Astrocyte (in vitro differentiated cells and primary cell): ENCODE data around the gene UBAP1. TPM values are rescaled to one million over a fixed set of nuclear protein-coding genes. Genes with fewer than 3 reads are reported as not detected.

Experiments used
- DNase-seq: peaks from one replicate; pipeline ENCODE4 v3.0.0-alpha.2; 2010; ENCODE audit warnings: low read depth
- FAIRE-seq: peaks from 2 replicates; lab custom pipeline; 2011; peaks lifted over from hg19 to GRCh38; lab: Jason Lieb, UNC
- H2AFZ ChIP-seq: 2 replicates; pipeline ENCODE4 v1.6.0; 2012; ENCODE audit warnings: low read depth, low read length, inconsistent platforms
- H3K27ac ChIP-seq: 2 replicates; pipeline ENCODE4 v1.5.1; 2011; ENCODE audit warnings: low read depth, low read length, inconsistent platforms
- H3K27me3 ChIP-seq: 2 replicates; pipeline ENCODE4 v1.6.0; 2011; ENCODE audit warnings: low read length, inconsistent platforms; ENCODE audit not compliant: insufficient read depth
- H3K36me3 ChIP-seq: 2 replicates; pipeline ENCODE4 v1.5.1; 2011; ENCODE audit warnings: low read length, inconsistent platforms; ENCODE audit not compliant: insufficient read depth
- H3K4me1 ChIP-seq: 2 replicates; pipeline ENCODE4 v1.5.1; 2011; ENCODE audit warnings: low read length, inconsistent platforms; ENCODE audit not compliant: insufficient read depth
- H3K4me2 ChIP-seq: 2 replicates; pipeline ENCODE4 v1.6.0; 2012; ENCODE audit warnings: low read length, inconsistent platforms
- H3K4me3 ChIP-seq: 2 replicates; pipeline ENCODE4 v1.5.1; 2011; ENCODE audit warnings: low read depth, mild to moderate bottlenecking, low read length, inconsistent platforms; ENCODE audit not compliant: insufficient read depth
- H3K79me2 ChIP-seq: 2 replicates; pipeline ENCODE4 v1.6.0; 2012; ENCODE audit warnings: mild to moderate bottlenecking, low read length, inconsistent platforms; ENCODE audit not compliant: insufficient read depth
- H3K9ac ChIP-seq: 2 replicates; pipeline ENCODE4 v1.6.0; 2012; ENCODE audit warnings: mild to moderate bottlenecking, low read length, inconsistent platforms
- H3K9me3 ChIP-seq: 2 replicates; pipeline ENCODE4 v1.5.1; 2012; ENCODE audit warnings: low read depth, mild to moderate bottlenecking, low read length, inconsistent platforms; ENCODE audit not compliant: insufficient read depth
- H4K20me1 ChIP-seq: 2 replicates; pipeline ENCODE4 v1.6.0; 2012; ENCODE audit warnings: low read length, inconsistent platforms; ENCODE audit not compliant: insufficient read depth
- H3K27ac Mint-ChIP-seq: one replicate; pipeline ENCODE4 v1.8.0; 2021; ENCODE audit warnings: mild to moderate bottlenecking, mixed read lengths; ENCODE audit not compliant: unreplicated experiment
- H3K27me3 Mint-ChIP-seq: one replicate; pipeline ENCODE4 v1.8.0; 2021; ENCODE audit warnings: low read depth, mixed read lengths; ENCODE audit not compliant: unreplicated experiment
- H3K36me3 Mint-ChIP-seq: one replicate; pipeline ENCODE4 v1.8.0; 2021; ENCODE audit warnings: low read depth, mixed read lengths; ENCODE audit not compliant: unreplicated experiment
- H3K4me1 Mint-ChIP-seq: one replicate; pipeline ENCODE4 v1.8.0; 2021; ENCODE audit warnings: low read depth, mixed read lengths; ENCODE audit not compliant: unreplicated experiment
- H3K4me3 Mint-ChIP-seq: one replicate; pipeline ENCODE4 v1.8.0; 2021; ENCODE audit warnings: mild to moderate bottlenecking, moderate library complexity, mixed read lengths; ENCODE audit not compliant: unreplicated experiment
- H3K9me3 Mint-ChIP-seq: one replicate; pipeline ENCODE4 v1.8.0; 2021; ENCODE audit warnings: mild to moderate bottlenecking, mixed read lengths; ENCODE audit not compliant: unreplicated experiment
- EZH2 ChIP-seq: IDR thresholded peaks from 2 replicates; pipeline ENCODE4 v1.6.1; 2012; ENCODE audit warnings: mild to moderate bottlenecking, low read length, inconsistent platforms; ENCODE audit not compliant: insufficient read depth
- total RNA-seq: library from RNA; stranded (reverse); gene quantifications from 2 replicates; pipeline ENCODE4 v1.2.1, GENCODE V29; 2021
- TF ChIP-seq, protein P1 (sequence below): IDR thresholded peaks from 2 replicates; pipeline ENCODE4 v1.5.1; 2011; ENCODE audit warnings: low read depth, mild to moderate bottlenecking, inconsistent platforms, low read length, moderate library complexity; ENCODE audit not compliant: insufficient read depth

UBAP1 gene
- total RNA-seq, 1 donor from 2014 or later = 52.0 TPM

DNA sequence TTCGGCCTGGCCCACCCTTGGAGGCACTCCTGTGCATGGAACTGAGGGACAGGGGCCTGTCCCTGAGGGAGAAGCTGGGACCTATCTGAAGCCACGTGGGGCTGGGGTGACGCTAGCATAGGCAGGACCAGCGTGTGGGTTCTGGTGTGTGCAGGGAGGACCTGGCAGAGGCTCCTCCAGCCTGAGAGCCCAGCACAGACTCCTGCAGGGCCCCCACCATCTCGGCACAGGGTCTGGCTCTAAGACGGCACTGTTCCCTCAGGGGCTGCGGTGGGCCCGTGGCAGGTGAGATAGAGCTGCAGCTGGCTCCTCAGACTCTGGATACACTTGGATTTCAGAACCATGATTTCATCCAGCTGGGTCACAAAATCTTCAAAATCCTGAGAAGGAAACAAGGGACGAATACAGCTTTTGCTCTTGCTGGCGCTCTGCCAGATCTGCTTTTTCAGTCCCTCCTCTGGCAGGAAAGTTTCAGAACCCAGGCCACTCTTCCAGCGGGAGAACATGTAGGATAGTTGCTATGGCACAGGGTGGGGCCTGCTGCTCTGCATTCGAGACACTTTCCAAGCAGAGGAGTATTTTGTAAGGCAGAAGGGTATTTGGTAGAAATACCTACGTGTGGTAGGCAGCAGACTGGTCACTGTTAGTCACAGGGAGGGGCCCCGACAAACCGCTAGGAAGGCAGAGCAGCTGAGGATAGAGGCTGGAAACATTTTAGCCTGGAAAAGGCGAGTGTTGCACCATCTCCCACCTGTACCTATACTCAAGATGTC, 75.5 kb downstream of the UBAP1 start:
- no peak overlapping the region for H3K4me3 ChIP-seq
- peaks cover 29% of the 10 kb centered on the region for H3K4me1 Mint-ChIP-seq
- no peaks in the 10 kb centered on the region for H3K27me3 ChIP-seq
- H3K9me3 Mint-ChIP-seq = no peaks in the 10 kb centered on the region
- H3K4me2 ChIP-seq = peak overlapping the region; percentile 57
- peaks cover 12% of the 10 kb centered on the region for H4K20me1 ChIP-seq
- FAIRE-seq (peak; percentile 56), DNase-seq (peak; percentile 75)
- TF ChIP-seq, protein P1, sequence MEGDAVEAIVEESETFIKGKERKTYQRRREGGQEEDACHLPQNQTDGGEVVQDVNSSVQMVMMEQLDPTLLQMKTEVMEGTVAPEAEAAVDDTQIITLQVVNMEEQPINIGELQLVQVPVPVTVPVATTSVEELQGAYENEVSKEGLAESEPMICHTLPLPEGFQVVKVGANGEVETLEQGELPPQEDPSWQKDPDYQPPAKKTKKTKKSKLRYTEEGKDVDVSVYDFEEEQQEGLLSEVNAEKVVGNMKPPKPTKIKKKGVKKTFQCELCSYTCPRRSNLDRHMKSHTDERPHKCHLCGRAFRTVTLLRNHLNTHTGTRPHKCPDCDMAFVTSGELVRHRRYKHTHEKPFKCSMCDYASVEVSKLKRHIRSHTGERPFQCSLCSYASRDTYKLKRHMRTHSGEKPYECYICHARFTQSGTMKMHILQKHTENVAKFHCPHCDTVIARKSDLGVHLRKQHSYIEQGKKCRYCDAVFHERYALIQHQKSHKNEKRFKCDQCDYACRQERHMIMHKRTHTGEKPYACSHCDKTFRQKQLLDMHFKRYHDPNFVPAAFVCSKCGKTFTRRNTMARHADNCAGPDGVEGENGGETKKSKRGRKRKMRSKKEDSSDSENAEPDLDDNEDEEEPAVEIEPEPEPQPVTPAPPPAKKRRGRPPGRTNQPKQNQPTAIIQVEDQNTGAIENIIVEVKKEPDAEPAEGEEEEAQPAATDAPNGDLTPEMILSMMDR = no peak
- TF ChIP-seq EZH2 = no peak
- H3K36me3 Mint-ChIP-seq = peaks cover 33% of the 10 kb centered on the region
- peak overlapping the region; percentile 74 for H3K27ac ChIP-seq
- H3K4me1 ChIP-seq = peaks cover 33% of the 10 kb centered on the region
- H3K27ac Mint-ChIP-seq = peak overlapping the region; percentile 93
- H3K4me3 Mint-ChIP-seq = no peak overlapping the region
- H3K27me3 Mint-ChIP-seq = no peaks in the 10 kb centered on the region
- H3K9ac ChIP-seq = peak overlapping the region; percentile 54
- peaks cover 12% of the 10 kb centered on the region for H3K36me3 ChIP-seq
- H3K79me2 ChIP-seq = peaks cover 6% of the 10 kb centered on the region
- no peak overlapping the region for H2AFZ ChIP-seq
- H3K9me3 ChIP-seq = no peaks in the 10 kb centered on the region

DNA sequence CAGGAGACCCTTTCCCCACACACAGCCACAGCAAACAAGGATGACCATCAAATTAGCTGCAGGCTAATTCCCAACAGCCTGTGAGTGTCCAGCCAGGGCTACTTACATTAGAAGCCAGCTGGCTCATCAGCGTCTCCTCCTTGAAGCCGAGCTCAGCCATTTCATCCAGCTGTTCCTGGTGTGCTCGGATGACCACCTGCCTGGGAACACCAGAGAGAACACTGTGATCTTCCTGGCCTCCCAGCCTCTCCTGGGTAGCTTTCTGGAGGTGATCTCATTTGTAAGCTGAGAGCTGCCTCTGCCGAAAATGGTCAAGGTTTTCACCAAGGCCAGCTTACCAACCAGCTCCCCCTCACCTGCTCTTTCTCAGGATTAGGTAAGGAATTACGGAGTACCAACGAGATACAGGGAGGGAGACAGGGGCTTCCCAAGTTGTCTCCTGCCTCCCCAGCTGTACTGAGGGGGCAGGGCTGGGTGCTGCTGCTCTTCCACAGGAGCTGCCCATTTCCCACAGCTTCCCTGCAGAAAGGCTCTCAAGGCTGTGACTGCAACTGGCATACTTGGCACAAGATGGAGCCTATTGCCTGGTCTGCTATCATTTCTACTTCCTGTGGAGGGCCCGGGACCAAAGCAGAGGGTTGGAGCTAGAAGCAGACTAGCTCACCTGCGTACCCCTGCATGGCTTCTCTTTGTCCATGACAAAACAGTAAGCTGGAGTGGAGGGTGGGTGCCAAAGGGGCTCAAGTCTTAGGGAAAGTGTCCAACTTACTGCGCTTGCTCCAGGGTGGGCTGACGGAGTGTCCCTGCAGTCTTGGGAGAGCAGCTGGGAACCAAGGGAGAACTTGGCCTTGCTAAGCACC, 76.4 kb downstream of the UBAP1 start:
- TF ChIP-seq, protein P1 = no peak
- no peak for TF ChIP-seq EZH2
- Histone ChIP-seq H3K36me3 (peaks cover 13% of the 10 kb centered on the region), H3K4me3 (no peak overlapping the region), H3K9me3 (no peaks in the 10 kb centered on the region), H3K27me3 (no peaks in the 10 kb centered on the region), H3K9ac (peak overlapping the region; percentile 54), H4K20me1 (peaks cover 8% of the 10 kb centered on the region), H3K79me2 (no peaks in the 10 kb centered on the region), H3K4me1 (peaks cover 33% of the 10 kb centered on the region), H2AFZ (no peak overlapping the region), H3K4me2 (peak overlapping the region; percentile 57), H3K27ac (peak overlapping the region; percentile 74)
- no peaks in the 10 kb centered on the region for H3K27me3 Mint-ChIP-seq
- no peak overlapping the region for H3K4me3 Mint-ChIP-seq
- H3K36me3 Mint-ChIP-seq = peaks cover 27% of the 10 kb centered on the region
- H3K9me3 Mint-ChIP-seq = no peaks in the 10 kb centered on the region
- no peak for DNase-seq
- FAIRE-seq = no peak
- peaks cover 29% of the 10 kb centered on the region for H3K4me1 Mint-ChIP-seq
- H3K27ac Mint-ChIP-seq = peak overlapping the region; percentile 93
